Measurements from ENCODE around the gene VWA5B1. TPM values are rescaled to one million over a fixed set of nuclear protein-coding genes. Genes with fewer than 3 reads are reported as not detected.

The VWA5B1 gene
- not detected for total RNA-seq

GRCh38 chr1:20290624-20291597 is at the start of gene VWA5B1:
VWA5B1 (plus strand) TSS chr1:20290875; CDS start chr1:20310602, 19,727 bp downstream.
- TF ChIP-seq EP300 (IDR thresholded peaks at IDR 0.05) (no peak), CTCF (IDR thresholded peaks at IDR 0.05) (no peak), POLR2A (IDR thresholded peaks at IDR 0.05) (no peak)
- Histone ChIP-seq H3K36me3 (no peaks in the 10 kb centered on the region), H3K27ac (no peak within 1 kb of the TSS), H3K4me1 (peaks cover 0 to 3% (median 0%) of the 10 kb centered on the region in 4 donors), H3K9me3 (peaks cover 0 to 6% (median 0%) of the 10 kb centered on the region in 4 donors), H3K4me3 (no peak within 1 kb of the TSS), H3K27me3 (peaks cover 0 to 50% of the 10 kb centered on the region in 2 donors)
- WGBS, 2 donors = 11 to 19% methylated on average over 13 to 16 of the region's 16 CpGs
- no peak for DNase-seq (ENCODE audit: low spot score in 2 of 2)

GRCh38 chr1:20242890-20243479 is 47.7 kb upstream of the VWA5B1 start:
- Histone ChIP-seq H3K27ac (no peak overlapping the region), H3K9me3 (no peaks in the 10 kb centered on the region), H3K36me3 (no peaks in the 10 kb centered on the region), H3K27me3 (peaks cover 0 to 33% of the 10 kb centered on the region in 2 donors), H3K4me1 (no peaks in the 10 kb centered on the region), H3K4me3 (no peak overlapping the region)
- TF ChIP-seq CTCF (IDR thresholded peaks at IDR 0.05) = no peak
- TF ChIP-seq POLR2A (IDR thresholded peaks at IDR 0.05) = no peak
- TF ChIP-seq EP300 (IDR thresholded peaks at IDR 0.05) = no peak
- DNase-seq (ENCODE audit: low spot score in 2 of 2) = no peak
- 79% methylated on average over 37 of the region's 37 CpGs for WGBS, 2 donors

- no peaks in the 10 kb centered on the region for H3K36me3 ChIP-seq
- peaks cover 0 to 4% of the 10 kb centered on the region in 2 donors for H3K27me3 ChIP-seq
- DNase-seq (ENCODE audit: low spot score in 2 of 2) = no peak
- no peak for TF ChIP-seq CTCF (IDR thresholded peaks at IDR 0.05)
- TF ChIP-seq EP300 (IDR thresholded peaks at IDR 0.05) = no peak
- peaks cover 0 to 6% (median 0%) of the 10 kb centered on the region in 4 donors for H3K9me3 ChIP-seq
- H3K27ac ChIP-seq = no peak overlapping the region
- no peak overlapping the region for H3K4me3 ChIP-seq
- H3K4me1 ChIP-seq = no peaks in the 10 kb centered on the region
- 70 to 71% methylated on average over 4 of the region's 4 CpGs for WGBS, 2 donors
These were observed 41.6 kb upstream of the VWA5B1 start for GRCh38 chr1:20248971-20249612.

GRCh38 chr1:20250340-20250989 is 40.2 kb upstream of the VWA5B1 start:
- Histone ChIP-seq H3K27me3 (peaks cover 0 to 4% of the 10 kb centered on the region in 2 donors), H3K4me1 (no peaks in the 10 kb centered on the region), H3K36me3 (no peaks in the 10 kb centered on the region), H3K27ac (no peak overlapping the region), H3K4me3 (no peak overlapping the region), H3K9me3 (peaks cover 0 to 6% (median 0%) of the 10 kb centered on the region in 4 donors)
- 35 to 37% methylated on average over 7 of the region's 7 CpGs for WGBS, 2 donors
- no peak for DNase-seq (ENCODE audit: low spot score in 2 of 2)
- TF ChIP-seq EP300 (IDR thresholded peaks at IDR 0.05) (no peak), POLR2A (IDR thresholded peaks at IDR 0.05) (no peak), CTCF (IDR thresholded peaks at IDR 0.05) (no peak)

All from tibial nerve (tissue), 4 donors.